WTC11 (cell line): ENCODE measurements around the gene CHRM1.

Experiments used
- ATF2 ChIP-seq: sonication (generic); formaldehyde crosslinking; IDR thresholded peaks from 2 replicates; pipeline ENCODE4 v1.8.1; 2022; ENCODE audit warnings: low read depth, missing genetic modification reagents, borderline replicate concordance
- CTCF ChIP-seq: fragments of 200-600 bp; IDR thresholded peaks from 2 replicates; pipeline ENCODE4 v1.8.0; 2022; ENCODE audit warnings: antibody characterized with exemption
- ETV6 ChIP-seq: sonication (generic); formaldehyde crosslinking; IDR thresholded peaks from 2 replicates; pipeline ENCODE4 v1.8.1; 2022; ENCODE audit warnings: mild to moderate bottlenecking, missing genetic modification reagents
- STAT6 ChIP-seq: sonication (generic); formaldehyde crosslinking; conservative IDR thresholded peaks from 2 replicates; pipeline ENCODE4 v1.8.1; 2023; ENCODE audit warnings: mild to moderate bottlenecking, low read depth, missing genetic modification reagents, moderate library complexity
- USF1 ChIP-seq: sonication (generic); formaldehyde crosslinking; IDR thresholded peaks from 2 replicates; pipeline ENCODE4 v1.8.0; 2022; ENCODE audit warnings: mild to moderate bottlenecking, missing genetic modification reagents

GRCh38 chr11:62908468-62909072 is 12.6 kb downstream of the CHRM1 start:
- no peak for TF ChIP-seq CTCF
- no peak for TF ChIP-seq USF1
- no peak for TF ChIP-seq ATF2 (CRISPR knock-in tag)
- no peak for TF ChIP-seq ETV6 (CRISPR knock-in tag)
- TF ChIP-seq STAT6 (CRISPR knock-in tag): no peak
